ENCODE results near the gene TMX2. TPM values are rescaled to one million over a fixed set of nuclear protein-coding genes. Genes with fewer than 3 reads are reported as not detected.

The TMX2 gene
- total RNA-seq, 1 experiment from 2014 or later, result 93.9 TPM

- TF ChIP-seq, protein P1, sequence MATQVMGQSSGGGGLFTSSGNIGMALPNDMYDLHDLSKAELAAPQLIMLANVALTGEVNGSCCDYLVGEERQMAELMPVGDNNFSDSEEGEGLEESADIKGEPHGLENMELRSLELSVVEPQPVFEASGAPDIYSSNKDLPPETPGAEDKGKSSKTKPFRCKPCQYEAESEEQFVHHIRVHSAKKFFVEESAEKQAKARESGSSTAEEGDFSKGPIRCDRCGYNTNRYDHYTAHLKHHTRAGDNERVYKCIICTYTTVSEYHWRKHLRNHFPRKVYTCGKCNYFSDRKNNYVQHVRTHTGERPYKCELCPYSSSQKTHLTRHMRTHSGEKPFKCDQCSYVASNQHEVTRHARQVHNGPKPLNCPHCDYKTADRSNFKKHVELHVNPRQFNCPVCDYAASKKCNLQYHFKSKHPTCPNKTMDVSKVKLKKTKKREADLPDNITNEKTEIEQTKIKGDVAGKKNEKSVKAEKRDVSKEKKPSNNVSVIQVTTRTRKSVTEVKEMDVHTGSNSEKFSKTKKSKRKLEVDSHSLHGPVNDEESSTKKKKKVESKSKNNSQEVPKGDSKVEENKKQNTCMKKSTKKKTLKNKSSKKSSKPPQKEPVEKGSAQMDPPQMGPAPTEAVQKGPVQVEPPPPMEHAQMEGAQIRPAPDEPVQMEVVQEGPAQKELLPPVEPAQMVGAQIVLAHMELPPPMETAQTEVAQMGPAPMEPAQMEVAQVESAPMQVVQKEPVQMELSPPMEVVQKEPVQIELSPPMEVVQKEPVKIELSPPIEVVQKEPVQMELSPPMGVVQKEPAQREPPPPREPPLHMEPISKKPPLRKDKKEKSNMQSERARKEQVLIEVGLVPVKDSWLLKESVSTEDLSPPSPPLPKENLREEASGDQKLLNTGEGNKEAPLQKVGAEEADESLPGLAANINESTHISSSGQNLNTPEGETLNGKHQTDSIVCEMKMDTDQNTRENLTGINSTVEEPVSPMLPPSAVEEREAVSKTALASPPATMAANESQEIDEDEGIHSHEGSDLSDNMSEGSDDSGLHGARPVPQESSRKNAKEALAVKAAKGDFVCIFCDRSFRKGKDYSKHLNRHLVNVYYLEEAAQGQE (IDR thresholded peaks at IDR 0.05; ENCODE audit: low read depth), result no peak
- TF ChIP-seq SP1 (IDR thresholded peaks at IDR 0.05; ENCODE audit: low read depth) (no peak; the same call in none of the 2 replicates), EZH2 (IDR thresholded peaks at IDR 0.05) (no peak), SRF (IDR thresholded peaks at IDR 0.05; ENCODE audit: low read depth) (no peak; the same call in 1 of the 2 replicates), CBX3 (IDR thresholded peaks at IDR 0.05; ENCODE audit: low read depth) (0 out of 2 replicates have a peak, but pooled peaks have one; percentile 11), POLR2A (IDR thresholded peaks at IDR 0.05; ENCODE audit: borderline replicate concordance, extremely low read depth, insufficient read depth, insufficient read length) (no peak), ZFX (IDR thresholded peaks at IDR 0.05) (no peak)
- TF ChIP-seq, protein P2, sequence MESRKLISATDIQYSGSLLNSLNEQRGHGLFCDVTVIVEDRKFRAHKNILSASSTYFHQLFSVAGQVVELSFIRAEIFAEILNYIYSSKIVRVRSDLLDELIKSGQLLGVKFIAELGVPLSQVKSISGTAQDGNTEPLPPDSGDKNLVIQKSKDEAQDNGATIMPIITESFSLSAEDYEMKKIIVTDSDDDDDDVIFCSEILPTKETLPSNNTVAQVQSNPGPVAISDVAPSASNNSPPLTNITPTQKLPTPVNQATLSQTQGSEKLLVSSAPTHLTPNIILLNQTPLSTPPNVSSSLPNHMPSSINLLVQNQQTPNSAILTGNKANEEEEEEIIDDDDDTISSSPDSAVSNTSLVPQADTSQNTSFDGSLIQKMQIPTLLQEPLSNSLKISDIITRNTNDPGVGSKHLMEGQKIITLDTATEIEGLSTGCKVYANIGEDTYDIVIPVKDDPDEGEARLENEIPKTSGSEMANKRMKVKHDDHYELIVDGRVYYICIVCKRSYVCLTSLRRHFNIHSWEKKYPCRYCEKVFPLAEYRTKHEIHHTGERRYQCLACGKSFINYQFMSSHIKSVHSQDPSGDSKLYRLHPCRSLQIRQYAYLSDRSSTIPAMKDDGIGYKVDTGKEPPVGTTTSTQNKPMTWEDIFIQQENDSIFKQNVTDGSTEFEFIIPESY (IDR thresholded peaks at IDR 0.05; ENCODE audit: extremely low read depth, insufficient replicate concordance, low read length), result peak; percentile 81
- TF ChIP-seq, protein P3, sequence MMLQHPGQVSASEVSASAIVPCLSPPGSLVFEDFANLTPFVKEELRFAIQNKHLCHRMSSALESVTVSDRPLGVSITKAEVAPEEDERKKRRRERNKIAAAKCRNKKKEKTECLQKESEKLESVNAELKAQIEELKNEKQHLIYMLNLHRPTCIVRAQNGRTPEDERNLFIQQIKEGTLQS (IDR thresholded peaks at IDR 0.05), result no peak
Measured at GRCh38 chr11:57667117-57667735, 45.2 kb upstream of the TMX2 start (continued).
